Myometrial cell (primary cell): ENCODE data around the gene LTC4S. TPM values are rescaled to one million over a fixed set of nuclear protein-coding genes. Genes with fewer than 3 reads are reported as not detected.

ENCODE experiments used
- total RNA-seq: library from RNA; depleted of rRNA; stranded (reverse); fragments of >200 nt; gene quantifications from 2 replicates; pipeline ENCODE4 v1.2.3, GENCODE V29; 2015

The LTC4S gene
- 0.89 TPM in 1 of 2 replicates, not detected in the other for total RNA-seq

GRCh38 chr5:179793468-179794139 lies at the start of gene LTC4S:
TSS of gene LTC4S (plus strand) at chr5:179793986. CDS start at chr5:179794081, 95 bp downstream.

GRCh38 chr5:179806250-179807048 lies 12.7 kb downstream of the LTC4S start, which contains the start of gene MGAT4B:
TSS of gene MGAT4B (minus strand) at chr5:179806866. CDS start at chr5:179806583, 283 bp downstream.

GRCh38 chr5:179820483-179821297 lies 26.9 kb downstream of the LTC4S start, which contains the start of gene SQSTM1:
TSS of gene SQSTM1 (plus strand) at chr5:179820905. CDS start at chr5:179820937, 32 bp downstream.

Other genes starting within 250 kb of the LTC4S start
- gene RUFY1, start 243.4 kb upstream of the LTC4S start, total RNA-seq = 19.3 and 28.5 TPM in 2 replicates
- 228 and 290 TPM in 2 replicates for gene HNRNPH1, start 170.3 kb upstream of the LTC4S start, total RNA-seq
- gene CBY3, start 113.0 kb upstream of the LTC4S start, total RNA-seq = not detected in 2 replicates
- gene CANX, start 95.0 kb upstream of the LTC4S start, total RNA-seq = 351 and 422 TPM in 2 replicates
- gene MAML1, start 61.2 kb upstream of the LTC4S start, total RNA-seq = 11.2 and 13.3 TPM in 2 replicates
- 104 and 115 TPM in 2 replicates for gene MGAT4B, start 12.9 kb downstream of the LTC4S start, total RNA-seq
- 330 and 353 TPM in 2 replicates for gene SQSTM1, start 26.9 kb downstream of the LTC4S start, total RNA-seq
- gene MRNIP, start 64.8 kb downstream of the LTC4S start, total RNA-seq = 7.4 and 15.3 TPM in 2 replicates
- gene TBC1D9B, start 113.9 kb downstream of the LTC4S start, total RNA-seq = 41.6 and 43.2 TPM in 2 replicates